Mammary epithelial cell (primary cell): ENCODE data around the gene ZNF622.

Source experiments
- CTCF ChIP-seq, 2 donors: IDR thresholded peaks in 1 of 2; conservative IDR thresholded peaks in 1 of 2; 2 replicates each; pipeline ENCODE4 v1.5.1; 2011 to 2012; ENCODE audit warnings: inconsistent platforms in 2 of 2, low read length in 2 of 2, mild to moderate bottlenecking in 2 of 2, control low read depth in 1 of 2, low read depth in 1 of 2; ENCODE audit not compliant: insufficient read depth in 1 of 2; ENCODE audit errors: extremely low read depth in 1 of 2
- EZH2 ChIP-seq: IDR thresholded peaks from 2 replicates; pipeline ENCODE4 v1.6.1; 2012; ENCODE audit warnings: low read length, inconsistent platforms, borderline replicate concordance

GRCh38 chr5:16431490-16431889 lies 34.1 kb downstream of the ZNF622 start:
- TF ChIP-seq EZH2 = no peak
- TF ChIP-seq CTCF (conservative IDR thresholded peaks at IDR 0.05 in 1 of 2, IDR thresholded peaks at IDR 0.05 in 1 of 2; ENCODE audit: extremely low read depth in 1 of 2, insufficient read depth in 1 of 2, low read depth in 1 of 2, low read length in 2 of 2) = no peak
